Lower leg skin (tissue), 3 donors: ENCODE measurements around the gene SMAD5.

ENCODE experiments used
- POLR2A ChIP-seq, 2 donors: fragments of 450-650 bp; IDR thresholded peaks; one replicate each; pipeline ENCODE4 v1.6.1; 2016 to 2017; ENCODE audit warnings: antibody characterized with exemption in 2 of 2, mild to moderate bottlenecking in 1 of 2, moderate library complexity in 1 of 2
- TF ChIP-seq, protein P1 (sequence below), 3 donors: fragments of 450-650 bp; IDR thresholded peaks; one replicate each; pipeline ENCODE4 v1.5.1; 2016; ENCODE audit warnings: antibody characterized with exemption in 3 of 3, mild to moderate bottlenecking in 3 of 3, moderate library complexity in 2 of 3

DNA sequence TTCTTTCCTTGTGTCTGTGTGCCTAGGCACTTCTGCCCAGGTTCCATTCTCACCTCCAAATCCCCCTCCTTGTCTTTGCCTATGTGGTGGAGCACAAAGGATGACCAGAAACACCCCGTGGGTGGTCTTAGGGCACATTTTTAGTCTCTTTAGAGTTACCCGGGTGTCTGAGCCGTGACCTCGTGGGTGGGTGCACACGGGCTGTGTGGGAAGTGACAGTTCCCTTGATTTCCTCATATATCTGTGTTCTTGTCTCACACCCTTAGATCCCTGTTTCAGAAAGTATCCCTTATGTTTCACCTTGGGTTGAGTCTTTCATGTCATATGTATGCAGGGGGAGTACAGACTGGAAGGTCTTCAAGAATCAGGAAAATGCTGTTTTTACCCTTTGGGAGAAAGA lies 73.7 kb downstream of the SMAD5 start:
- TF ChIP-seq POLR2A (IDR thresholded peaks at IDR 0.05): no peak
- TF ChIP-seq, protein P1, sequence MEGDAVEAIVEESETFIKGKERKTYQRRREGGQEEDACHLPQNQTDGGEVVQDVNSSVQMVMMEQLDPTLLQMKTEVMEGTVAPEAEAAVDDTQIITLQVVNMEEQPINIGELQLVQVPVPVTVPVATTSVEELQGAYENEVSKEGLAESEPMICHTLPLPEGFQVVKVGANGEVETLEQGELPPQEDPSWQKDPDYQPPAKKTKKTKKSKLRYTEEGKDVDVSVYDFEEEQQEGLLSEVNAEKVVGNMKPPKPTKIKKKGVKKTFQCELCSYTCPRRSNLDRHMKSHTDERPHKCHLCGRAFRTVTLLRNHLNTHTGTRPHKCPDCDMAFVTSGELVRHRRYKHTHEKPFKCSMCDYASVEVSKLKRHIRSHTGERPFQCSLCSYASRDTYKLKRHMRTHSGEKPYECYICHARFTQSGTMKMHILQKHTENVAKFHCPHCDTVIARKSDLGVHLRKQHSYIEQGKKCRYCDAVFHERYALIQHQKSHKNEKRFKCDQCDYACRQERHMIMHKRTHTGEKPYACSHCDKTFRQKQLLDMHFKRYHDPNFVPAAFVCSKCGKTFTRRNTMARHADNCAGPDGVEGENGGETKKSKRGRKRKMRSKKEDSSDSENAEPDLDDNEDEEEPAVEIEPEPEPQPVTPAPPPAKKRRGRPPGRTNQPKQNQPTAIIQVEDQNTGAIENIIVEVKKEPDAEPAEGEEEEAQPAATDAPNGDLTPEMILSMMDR (IDR thresholded peaks at IDR 0.05): no peak
